AG10803 (cell line): Measurements from ENCODE around the gene APOL1.

Source experiments
- DNase-seq: peaks from one replicate; pipeline ENCODE4 v3.0.0; 2010; ENCODE audit warnings: low read depth
- H3K4me3 ChIP-seq: 2 replicates; pipeline ENCODE4 v1.5.1; 2011; ENCODE audit warnings: mild to moderate bottlenecking, low read length, control low read depth
- CTCF ChIP-seq: conservative IDR thresholded peaks from 2 replicates; pipeline ENCODE4 v1.5.1; 2011; ENCODE audit warnings: mild to moderate bottlenecking, low read length, control low read depth, inconsistent platforms

The APOL1 gene

GRCh38 chr22:36315325-36315724 is 62.4 kb downstream of the APOL1 start:
- no peak for DNase-seq
- no peak for TF ChIP-seq CTCF
- no peak overlapping the region for H3K4me3 ChIP-seq

- TF ChIP-seq CTCF, result no peak
- no peak for DNase-seq
- no peak overlapping the region for H3K4me3 ChIP-seq
Measured at GRCh38 chr22:36316419-36316818, 63.5 kb downstream of the APOL1 start.
